Activated naive CD4-positive, alpha-beta T cell treated with anti-CD3 and anti-CD28 coated beads for 36 hours (primary cell): ENCODE measurements around the gene ZNF443. TPM values are rescaled to one million over a fixed set of nuclear protein-coding genes. Genes with fewer than 3 reads are reported as not detected.
"Not testable (repeated sequence)": the region's sequence is repeated elsewhere in the genome, so short reads cannot be mapped to it uniquely, and the experiment has no call there.

ENCODE experiments used
- CTCF ChIA-PET: fragments of 350-600 bp; sonication (Branson Sonifier 250); formaldehyde crosslinking; loops from one replicate; lab custom pipeline; 2021; ENCODE audit warnings: antibody characterized with exemption; lab: Charles Lee
- DNase-seq: peaks from one replicate; pipeline ENCODE4 v3.0.0-alpha.2; 2020
- H3K27ac Mint-ChIP-seq: one replicate; pipeline ENCODE4 v1.8.0; 2021; ENCODE audit warnings: mild to moderate bottlenecking, mixed read lengths
- H3K27me3 Mint-ChIP-seq: one replicate; pipeline ENCODE4 v1.8.0; 2021; ENCODE audit warnings: low read depth, mixed read lengths
- H3K36me3 Mint-ChIP-seq: one replicate; pipeline ENCODE4 v1.8.0; 2021; ENCODE audit warnings: low read depth, mixed read lengths
- H3K4me1 Mint-ChIP-seq: one replicate; pipeline ENCODE4 v1.8.0; 2021; ENCODE audit warnings: low read depth, mixed read lengths
- H3K4me3 Mint-ChIP-seq: one replicate; pipeline ENCODE4 v1.8.0; 2021; ENCODE audit warnings: mild to moderate bottlenecking, moderate library complexity, mixed read lengths
- H3K9me3 Mint-ChIP-seq: one replicate; pipeline ENCODE4 v1.8.0; 2021; ENCODE audit warnings: mixed read lengths
- intact Hi-C: fragments of 100-400 bp; cut with micrococcal nuclease; formaldehyde crosslinking; loops from one replicate; pipeline ENCODE4 v1.15.1; 2023
- total RNA-seq, 2 experiments: library from RNA; stranded (reverse); gene quantifications; one replicate each; pipeline ENCODE4 v1.2.3, GENCODE V29; 2021

Gene ZNF443
- total RNA-seq, 2 experiments from 2014 or later, result 3.7 to 4.1 TPM

DNA sequence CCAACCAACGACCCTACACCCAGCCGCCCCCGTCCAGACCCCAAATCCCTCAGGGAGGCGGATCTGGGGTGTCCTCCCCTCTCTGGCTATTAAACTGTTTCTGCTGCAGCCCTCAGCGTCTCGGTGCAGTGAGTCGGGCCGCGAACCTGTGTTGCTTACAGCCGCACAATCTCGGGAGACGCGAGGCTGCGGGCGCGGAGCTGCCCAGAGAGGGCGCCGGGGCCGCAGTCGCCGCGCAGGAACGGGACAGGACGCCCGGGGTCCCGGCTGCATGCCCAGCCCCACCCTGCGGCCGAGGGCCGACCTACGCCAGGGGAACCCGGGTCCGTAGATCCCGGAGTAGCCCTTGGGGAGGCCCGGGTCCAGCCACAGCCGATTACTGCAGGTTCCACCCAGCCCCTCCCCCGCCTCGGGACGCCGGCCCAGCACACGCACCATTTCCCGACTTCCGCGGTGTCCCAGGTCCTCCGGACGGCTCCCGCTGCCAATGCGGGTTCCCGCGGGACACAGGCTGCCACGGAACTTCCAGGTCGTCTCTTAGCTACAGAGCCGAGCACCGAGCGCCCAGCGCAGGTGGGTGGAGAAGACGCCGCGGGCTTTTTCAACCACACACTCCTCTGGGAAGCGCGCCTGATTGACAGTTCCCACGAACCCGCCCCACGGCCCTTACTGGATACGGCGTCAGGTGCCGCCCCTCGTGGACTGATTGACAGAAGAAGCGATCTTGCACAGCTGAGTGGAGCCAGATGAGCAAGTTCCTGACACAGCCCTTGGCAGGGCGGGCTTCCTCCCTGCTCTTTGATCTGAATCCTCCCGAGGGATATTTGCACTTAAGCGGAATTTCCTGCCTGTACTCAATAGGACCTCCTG lies 40.0 kb downstream of the ZNF443 start, which contains the start of gene ZNF799:
Gene ZNF799 (minus strand): TSS at position 639 of the 870 bp plus-strand sequence. CDS start 201 bp downstream, at position 438.
- CTCF ChIA-PET, result interaction anchor here (0.6 kb wide), 1 partner anchor 230 kb away, joined by 4 read pairs; no protein-coding TSS in a partner anchor
- H3K27me3 Mint-ChIP-seq, result no peaks in the 10 kb centered on the region
- H3K4me1 Mint-ChIP-seq, result peaks cover 8% of the 10 kb centered on the region
- DNase-seq, result peak; percentile 93
- H3K4me3 Mint-ChIP-seq, result peak within 1 kb of the TSS; percentile 89
- H3K9me3 Mint-ChIP-seq, result peaks cover 6% of the 10 kb centered on the region
- H3K36me3 Mint-ChIP-seq, result peaks cover 8% of the 10 kb centered on the region
- intact Hi-C loops, result loop anchor here (1.0 to 5.0 kb wide), 4 partner anchors 40 to 94 kb away; partner anchors contain the start of genes ZNF443 and ZNF563
- peak within 1 kb of the TSS; percentile 56 for H3K27ac Mint-ChIP-seq

DNA sequence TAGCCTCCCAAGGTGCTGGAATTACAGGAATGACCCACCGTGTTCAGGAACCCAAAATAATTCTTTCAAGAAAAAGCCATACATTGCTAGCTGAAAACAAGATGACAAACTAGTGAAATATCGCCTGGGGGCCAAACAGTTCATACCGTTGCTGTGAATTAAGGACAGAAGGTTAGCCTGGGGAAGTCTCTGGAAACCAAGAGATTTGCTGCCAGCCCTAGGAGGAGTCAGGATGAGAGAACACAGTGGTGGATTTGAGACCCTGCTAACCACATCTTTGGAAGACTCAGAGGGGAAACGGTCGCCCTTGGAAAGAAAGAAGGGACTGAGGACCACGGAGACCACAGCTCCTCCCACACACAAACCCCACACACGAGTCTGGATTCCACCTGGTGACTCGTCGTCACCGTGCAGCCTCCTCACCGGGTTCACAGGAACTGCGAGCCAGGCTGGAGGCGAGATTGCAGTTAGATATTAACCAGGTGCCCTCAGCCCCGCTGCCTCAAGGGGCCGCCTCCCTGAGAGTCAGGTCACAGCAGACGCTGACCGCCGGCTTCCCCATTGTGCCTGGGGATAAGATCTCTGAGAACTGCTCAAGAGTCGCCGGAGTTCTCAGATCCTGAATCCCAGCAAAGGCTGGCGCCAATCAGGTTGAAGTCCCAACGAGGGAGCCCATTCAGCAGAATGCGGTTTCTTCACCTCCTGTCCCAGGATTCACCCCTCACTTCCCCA lies 40.8 kb downstream of the ZNF443 start:
- H3K9me3 Mint-ChIP-seq, H3K27me3 Mint-ChIP-seq, H3K4me1 Mint-ChIP-seq, H3K27ac Mint-ChIP-seq: not testable (repeated sequence)
- H3K36me3 Mint-ChIP-seq, result peaks cover 14% of the 10 kb centered on the region
- peak; percentile 37 for DNase-seq
- intact Hi-C loops, result loop anchor here (2.0 to 5.0 kb wide), 3 partner anchors 41 to 77 kb away; partner anchors contain the start of genes ZNF443 and ZNF563
- H3K4me3 Mint-ChIP-seq, result peak overlapping the region; percentile 89
- CTCF ChIA-PET, result interaction anchor here (0.7 kb wide), 1 partner anchor 212 kb away, joined by 3 read pairs; no protein-coding TSS in a partner anchor

DNA sequence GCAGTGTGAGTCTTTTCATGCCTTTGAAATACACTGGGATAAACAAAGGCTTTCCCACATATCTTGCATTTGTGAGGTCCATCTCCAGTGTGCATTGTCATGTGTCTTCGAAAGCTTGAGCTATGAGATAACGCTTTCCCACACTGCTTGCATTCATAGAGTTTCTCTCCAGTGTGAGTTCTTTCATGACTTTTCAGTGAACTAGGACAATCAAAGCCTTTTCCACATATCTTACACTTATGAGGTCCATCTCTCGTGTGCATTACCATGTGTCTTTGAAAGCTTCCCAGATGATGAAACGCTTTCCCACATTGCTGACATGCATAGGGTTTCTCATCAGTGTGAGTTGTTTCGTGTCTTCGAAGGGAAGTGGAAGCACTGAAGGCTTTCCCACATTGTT lies 49.7 kb downstream of the ZNF443 start:
- H3K27me3 Mint-ChIP-seq, CTCF ChIA-PET, H3K4me1 Mint-ChIP-seq, intact Hi-C loops, DNase-seq, H3K27ac Mint-ChIP-seq, H3K4me3 Mint-ChIP-seq: not testable (repeated sequence)
- Mint-ChIP-seq H3K36me3 (peaks cover 74% of the 10 kb centered on the region), H3K9me3 (peaks cover 56% of the 10 kb centered on the region)

DNA sequence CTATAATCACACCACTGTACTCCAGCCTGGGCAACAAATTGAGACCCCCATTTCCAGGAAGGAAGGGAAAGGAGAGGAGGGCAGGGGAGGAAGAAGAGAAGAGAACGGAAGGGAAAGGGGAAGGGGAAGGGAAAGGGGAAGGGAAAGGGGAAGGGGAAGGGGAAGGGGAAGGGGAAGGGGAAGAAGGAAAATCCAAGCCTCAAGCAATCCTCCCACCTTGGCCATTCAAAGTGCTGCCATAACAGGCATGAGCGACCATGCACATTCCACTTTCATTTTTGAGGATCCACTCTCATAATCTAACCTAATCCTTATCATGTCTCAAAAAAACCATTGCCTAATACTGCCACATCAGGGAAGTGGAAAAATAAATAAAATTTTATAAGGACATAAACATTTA lies 54.5 kb downstream of the ZNF443 start:
- H3K27ac Mint-ChIP-seq, intact Hi-C loops, H3K4me1 Mint-ChIP-seq, DNase-seq, H3K4me3 Mint-ChIP-seq, CTCF ChIA-PET, H3K27me3 Mint-ChIP-seq: not testable (repeated sequence)
- Mint-ChIP-seq H3K36me3 (peaks cover 60% of the 10 kb centered on the region), H3K9me3 (peaks cover 45% of the 10 kb centered on the region)

DNA sequence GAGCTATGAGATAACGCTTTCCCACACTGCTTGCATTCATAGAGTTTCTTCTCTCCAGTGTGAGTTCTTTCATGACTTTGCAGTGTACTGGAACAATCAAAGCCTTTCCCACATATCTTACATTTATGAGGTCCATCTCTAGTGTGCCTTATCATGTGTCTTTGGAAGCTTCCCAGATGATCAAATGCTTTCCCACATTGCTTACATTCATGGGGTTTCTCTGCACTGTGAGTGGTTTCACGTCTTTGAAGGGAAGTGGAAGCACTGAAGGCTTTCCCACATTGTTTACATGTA lies 60.4 kb downstream of the ZNF443 start:
- Mint-ChIP-seq H3K9me3 (peaks cover 46% of the 10 kb centered on the region), H3K4me3 (no peak overlapping the region), H3K27me3 (no peaks in the 10 kb centered on the region), H3K4me1 (no peaks in the 10 kb centered on the region), H3K36me3 (peaks cover 46% of the 10 kb centered on the region), H3K27ac (no peak overlapping the region)
- intact Hi-C loops, result no loop called here
- DNase-seq, result no peak
- CTCF ChIA-PET, result no interaction called here

DNA sequence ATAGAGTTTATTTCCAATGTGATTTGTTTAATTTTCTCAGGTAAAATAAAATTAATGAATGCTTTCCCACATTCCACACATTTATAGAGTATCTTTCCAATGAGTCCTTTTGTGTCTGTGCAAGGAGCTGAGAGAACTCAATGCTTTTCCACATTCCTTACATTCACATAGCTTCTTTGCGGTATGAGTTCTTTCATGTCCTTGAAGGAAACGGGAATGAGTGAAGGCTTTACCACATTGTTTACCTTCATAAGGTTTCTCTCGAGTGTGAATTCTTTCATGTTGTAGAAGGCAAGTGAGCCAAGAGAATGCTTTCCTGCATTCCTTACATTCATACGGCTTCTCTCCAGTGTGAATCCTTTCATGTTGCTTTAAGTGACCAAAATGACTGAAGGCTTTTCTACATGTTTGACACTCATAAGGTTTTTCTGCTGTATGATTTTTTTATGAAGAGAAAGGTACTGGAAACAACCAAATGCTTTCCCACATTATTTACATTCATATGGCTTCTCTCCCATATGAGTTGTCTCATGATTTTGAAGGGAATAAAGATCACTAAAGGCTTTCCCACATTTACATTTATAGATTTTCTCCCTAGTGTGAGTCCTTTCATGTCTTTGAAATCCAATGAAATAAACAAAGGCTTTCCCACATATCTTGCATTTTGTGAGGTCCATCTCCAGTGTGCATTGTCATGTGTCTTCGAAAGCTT lies 60.9 kb downstream of the ZNF443 start:
- no peak for DNase-seq
- Mint-ChIP-seq H3K4me3 (no peak overlapping the region), H3K4me1 (no peaks in the 10 kb centered on the region), H3K27ac (no peak overlapping the region), H3K27me3 (no peaks in the 10 kb centered on the region), H3K9me3 (peaks cover 47% of the 10 kb centered on the region), H3K36me3 (peaks cover 46% of the 10 kb centered on the region)
- intact Hi-C loops, result no loop called here
- CTCF ChIA-PET, result no interaction called here

Other genes with a start within 250 kb of the ZNF443 start
- 1 to 10 TPM; 5.9 to 6.3 TPM for gene ZNF44, start 146.1 kb downstream of the ZNF443 start, total RNA-seq
- gene ZNF563, start 107.4 kb downstream of the ZNF443 start, total RNA-seq, result 1 to 10 TPM; 3.0 to 4.1 TPM
- 1 to 10 TPM; 1.7 to 2.4 TPM for gene ZNF442, start 75.3 kb downstream of the ZNF443 start, total RNA-seq
- 1 to 10 TPM; 3.3 to 3.6 TPM for gene ZNF799, start 39.8 kb downstream of the ZNF443 start, total RNA-seq
- gene ZNF709, start 43.8 kb upstream of the ZNF443 start, total RNA-seq, result 1 to 10 TPM; 1.9 to 2.4 TPM
- 1 to 10 TPM; 5.6 to 5.7 TPM for gene ZNF564, start 110.5 kb upstream of the ZNF443 start, total RNA-seq
- 1 to 10 TPM; 3.9 to 5.0 TPM for gene ZNF490, start 169.8 kb upstream of the ZNF443 start, total RNA-seq
- gene ZNF791, start 169.9 kb upstream of the ZNF443 start, total RNA-seq, result 10 to 100 TPM; 11.2 to 11.9 TPM
- 100 to 1,000 TPM; 120 to 131 TPM for gene MAN2B1, start 225.7 kb upstream of the ZNF443 start, total RNA-seq
- 10 to 100 TPM; 14.9 to 16.2 TPM for gene WDR83, start 225.8 kb upstream of the ZNF443 start, total RNA-seq
- gene DHPS, start 240.9 kb upstream of the ZNF443 start, total RNA-seq, result 100 to 1,000 TPM; 131 to 149 TPM
- gene GNG14, start 247.0 kb upstream of the ZNF443 start, total RNA-seq, result not detected